H1 (cell line): Measurements from ENCODE around the gene UPF2. TPM values are rescaled to one million over a fixed set of nuclear protein-coding genes. Genes with fewer than 3 reads are reported as not detected.

Experiments
- CTCF ChIA-PET: fragments of 300-600 bp; sonication (Branson Sonifier 250); formaldehyde crosslinking; loops from one replicate; lab custom pipeline; 2021; ENCODE audit not compliant: partially characterized antibody; lab: Charles Lee
- POLR2A ChIA-PET: fragments of 300-600 bp; sonication (Branson Sonifier 250); formaldehyde crosslinking; loops from one replicate; lab custom pipeline; 2021; ENCODE audit warnings: inconsistent platforms; ENCODE audit not compliant: partially characterized antibody; lab: Charles Lee
- DNase-seq, 2 experiments: peaks; one replicate each; pipeline versions ENCODE4 v3.0.0 to v3.0.0-alpha.2; 2010 to 2022; ENCODE audit warnings: low spot score in 2 of 2, low read depth in 1 of 2, mixed read lengths in 1 of 2
- FAIRE-seq: peaks from 2 replicates; lab custom pipeline; 2011; peaks lifted over from hg19 to GRCh38; lab: Jason Lieb, UNC
- H2AFZ ChIP-seq: 2 replicates; pipeline ENCODE4 v1.8.1; 2012; ENCODE audit warnings: low read length, inconsistent platforms
- H2AK5ac ChIP-seq: 2 replicates; pipeline ENCODE4 v1.6.1; 2013; ENCODE audit warnings: low read depth, low read length
- H2BK120ac ChIP-seq: replicated peaks from 2 replicates; pipeline ENCODE3; 2013; ENCODE audit warnings: low read depth, low read length, inconsistent platforms
- H2BK12ac ChIP-seq: 2 replicates; pipeline ENCODE4 v1.6.1; 2013; ENCODE audit warnings: low read depth, low read length
- H2BK15ac ChIP-seq: 2 replicates; pipeline ENCODE4 v1.6.1; 2013; ENCODE audit warnings: low read length
- H2BK20ac ChIP-seq: 2 replicates; pipeline ENCODE4 v1.6.1; 2013; ENCODE audit warnings: low read length
- H2BK5ac ChIP-seq: 2 replicates; pipeline ENCODE4 v1.6.1; 2013; ENCODE audit warnings: low read depth, low read length
- H3K14ac ChIP-seq: 2 replicates; pipeline ENCODE4 v1.6.1; 2013; ENCODE audit warnings: inconsistent platforms; ENCODE audit not compliant: insufficient read length
- H3K18ac ChIP-seq: 2 replicates; pipeline ENCODE4 v1.6.1; 2013; ENCODE audit warnings: low read length; ENCODE audit errors: extremely low read depth
- H3K23ac ChIP-seq: 2 replicates; pipeline ENCODE4 v1.6.1; 2013; ENCODE audit warnings: inconsistent platforms; ENCODE audit not compliant: insufficient read length
- H3K23me2 ChIP-seq: 2 replicates; pipeline ENCODE4 v1.6.1; 2013; ENCODE audit warnings: low read depth, low read length
- H3K27ac ChIP-seq: 2 replicates; pipeline ENCODE4 v1.6.1; 2011; ENCODE audit warnings: low read depth, low read length, inconsistent platforms
- H3K27me3 ChIP-seq, 4 experiments: replicated peaks in 1 of 4; 1 replicate in 1 of 4; 2 replicates in 3 of 4; pipeline versions ENCODE4 v1.6.1 to v1.8.1; 2011 to 2013; ENCODE audit warnings: low read length in 3 of 4, mild to moderate bottlenecking in 3 of 4, inconsistent platforms in 2 of 4, mixed read lengths in 2 of 4, moderate library complexity in 1 of 4; ENCODE audit not compliant: control insufficient read depth in 3 of 4, insufficient read depth in 3 of 4; ENCODE audit errors: extremely low read depth in 1 of 4
- H3K36me3 ChIP-seq, 4 experiments: 2 replicates each; pipeline versions ENCODE4 v1.6.1 to v1.8.1; 2011 to 2013; ENCODE audit warnings: mild to moderate bottlenecking in 4 of 4, low read length in 3 of 4, moderate library complexity in 2 of 4, control low read depth in 1 of 4, inconsistent platforms in 1 of 4; ENCODE audit not compliant: insufficient read depth in 4 of 4, control insufficient read depth in 2 of 4
- H3K4ac ChIP-seq: replicated peaks from 2 replicates; pipeline ENCODE3; 2013; ENCODE audit warnings: low read length, low read depth, mixed read lengths, inconsistent platforms; ENCODE audit not compliant: insufficient read length
- H3K4me1 ChIP-seq, 4 experiments: replicated peaks in 1 of 4; 1 replicate in 1 of 4; 2 replicates in 3 of 4; pipeline versions ENCODE4 v1.6.1 to v1.8.1; 2011 to 2013; ENCODE audit warnings: low read length in 3 of 4, inconsistent platforms in 2 of 4, mixed read lengths in 1 of 4; ENCODE audit not compliant: insufficient read depth in 4 of 4, control insufficient read depth in 3 of 4
- H3K4me2 ChIP-seq, 2 experiments: 2 replicates each; pipeline versions ENCODE4 v1.6.1 to v1.8.1; 2011 to 2013; ENCODE audit warnings: low read depth in 2 of 2, low read length in 2 of 2, control low read depth in 1 of 2, inconsistent platforms in 1 of 2, mild to moderate bottlenecking in 1 of 2; ENCODE audit not compliant: insufficient read depth in 1 of 2
- H3K4me3 ChIP-seq, 4 experiments: fragments of 200-600, 300-600 bp in 1 of 4; sonication (generic), shearing (Covaris generic), sonication (Bioruptor Twin) in 1 of 4; 2 replicates each; pipeline versions ENCODE4 v1.5.1 to v1.8.1; 2011 to 2016; ENCODE audit warnings: low read length in 4 of 4, low read depth in 3 of 4, control low read depth in 2 of 4, inconsistent platforms in 2 of 4, mild to moderate bottlenecking in 2 of 4, mixed read lengths in 1 of 4, moderate library complexity in 1 of 4; ENCODE audit not compliant: insufficient read depth in 2 of 4; ENCODE audit errors: extremely low read depth in 1 of 4
- H3K56ac ChIP-seq: replicated peaks from 2 replicates; pipeline ENCODE3; 2013; ENCODE audit warnings: low read depth, mild to moderate bottlenecking, mixed read lengths, low read length, inconsistent platforms; ENCODE audit not compliant: insufficient read length
- H3K79me1 ChIP-seq: 2 replicates; pipeline ENCODE4 v1.6.1; 2013; ENCODE audit warnings: low read depth, low read length, control low read depth
- H3K79me2 ChIP-seq, 2 experiments: 2 replicates each; pipeline versions ENCODE4 v1.6.1 to v1.8.1; 2012 to 2013; ENCODE audit warnings: low read length in 2 of 2, mild to moderate bottlenecking in 2 of 2, inconsistent platforms in 1 of 2; ENCODE audit not compliant: insufficient read depth in 2 of 2, control insufficient read depth in 1 of 2
- H3K9ac ChIP-seq, 4 experiments: replicated peaks in 1 of 4; 1 replicate in 1 of 4; 2 replicates in 3 of 4; pipeline versions ENCODE4 v1.6.1 to v1.8.1; 2011 to 2013; ENCODE audit warnings: low read depth in 3 of 4, low read length in 3 of 4, control low read depth in 2 of 4, mild to moderate bottlenecking in 2 of 4, moderate library complexity in 2 of 4, inconsistent platforms in 1 of 4; ENCODE audit errors: extremely low read depth in 1 of 4
- H3K9me3 ChIP-seq, 2 experiments: 2 replicates each; pipeline versions ENCODE4 v1.6.1 to v1.8.1; 2012 to 2013; ENCODE audit warnings: mild to moderate bottlenecking in 2 of 2, moderate library complexity in 2 of 2, control low read depth in 1 of 2, inconsistent platforms in 1 of 2, low read depth in 1 of 2, low read length in 1 of 2, mixed read lengths in 1 of 2; ENCODE audit not compliant: insufficient read depth in 2 of 2
- H4K20me1 ChIP-seq, 2 experiments: replicated peaks in 1 of 2; 2 replicates each; pipeline versions ENCODE3 to v1.8.1; 2011 to 2013; ENCODE audit warnings: inconsistent platforms in 2 of 2, low read length in 2 of 2, mild to moderate bottlenecking in 1 of 2; ENCODE audit not compliant: insufficient read depth in 2 of 2, control insufficient read depth in 1 of 2
- H4K5ac ChIP-seq: 2 replicates; pipeline ENCODE4 v1.6.1; 2013; ENCODE audit warnings: low read length, low read depth, mixed read lengths, inconsistent platforms; ENCODE audit not compliant: insufficient read length
- H4K8ac ChIP-seq: 2 replicates; pipeline ENCODE4 v1.8.0; 2013; ENCODE audit warnings: mild to moderate bottlenecking, moderate library complexity, low read length, inconsistent platforms; ENCODE audit not compliant: insufficient read depth; ENCODE audit errors: extremely low read depth
- H4K91ac ChIP-seq: replicated peaks from 2 replicates; pipeline ENCODE3; 2013; ENCODE audit warnings: low read length, mixed read lengths, inconsistent platforms; ENCODE audit not compliant: insufficient read length
- BCL11A ChIP-seq, 2 experiments: IDR thresholded peaks; one replicate each; pipeline ENCODE4 v1.6.1; 2011; ENCODE audit warnings: low read depth in 2 of 2, low read length in 2 of 2, mild to moderate bottlenecking in 2 of 2
- CBX8 ChIP-seq: fragments of 300-800, 300-1000 bp; sonication (generic); IDR thresholded peaks from 2 replicates; pipeline ENCODE4 v1.7.1; 2016; ENCODE audit warnings: low read depth, low read length, borderline replicate concordance
- CEBPB ChIP-seq: IDR thresholded peaks from 2 replicates; pipeline ENCODE4 v1.6.1; 2012; ENCODE audit warnings: low read depth, low read length
- EP300 ChIP-seq, 2 experiments: IDR thresholded peaks; 1 replicate in 1 of 2; 2 replicates in 1 of 2; pipeline ENCODE4 v1.6.1; 2011 to 2012; ENCODE audit warnings: low read depth in 2 of 2, low read length in 2 of 2, mild to moderate bottlenecking in 2 of 2, borderline replicate concordance in 1 of 2, inconsistent platforms in 1 of 2, moderate library complexity in 1 of 2
- HDAC6 ChIP-seq: IDR thresholded peaks from one replicate; pipeline ENCODE4 v1.7.1; 2012; ENCODE audit warnings: low read depth, mild to moderate bottlenecking, inconsistent platforms, low read length, moderate library complexity
- POLR2A ChIP-seq, 2 experiments: IDR thresholded peaks; 1 replicate in 1 of 2; 2 replicates in 1 of 2; pipeline ENCODE4 v1.6.1; 2011; ENCODE audit warnings: low read depth in 2 of 2, low read length in 2 of 2, mild to moderate bottlenecking in 2 of 2; ENCODE audit errors: control extremely low read depth in 1 of 2
- POLR2AphosphoS5 ChIP-seq: IDR thresholded peaks from 2 replicates; pipeline ENCODE4 v1.6.1; 2011; ENCODE audit warnings: low read depth, low read length
- SIN3A ChIP-seq, 2 experiments: IDR thresholded peaks in 1 of 2; conservative IDR thresholded peaks in 1 of 2; 2 replicates each; pipeline ENCODE4 v1.6.1; 2011 to 2012; ENCODE audit warnings: low read length in 2 of 2, improper control_type of control experiment in 1 of 2, low read depth in 1 of 2, mild to moderate bottlenecking in 1 of 2
- SIRT6 ChIP-seq: IDR thresholded peaks from one replicate; pipeline ENCODE4 v1.7.1; 2012; ENCODE audit warnings: low read length, inconsistent platforms
- SP1 ChIP-seq: IDR thresholded peaks from 2 replicates; pipeline ENCODE4 v1.6.1; 2011; ENCODE audit warnings: low read depth, low read length
- TCF12 ChIP-seq: IDR thresholded peaks from 2 replicates; pipeline ENCODE4 v1.6.1; 2011; ENCODE audit warnings: low read depth, mild to moderate bottlenecking, low read length
- YY1 ChIP-seq: IDR thresholded peaks from 2 replicates; pipeline ENCODE4 v1.6.1; 2011; ENCODE audit warnings: low read depth, mild to moderate bottlenecking, low read length
- WGBS, 2 experiments: shearing (Covaris generic) in 1 of 2; methylation state at CpG; one replicate each; pipeline versions ENCODE4 v1.1.6 to v1.1.7; 2013 to 2015; ENCODE audit warnings: low lambda C conversion rate in 2 of 2, mixed read lengths in 2 of 2, inconsistent platforms in 1 of 2, low coverage in 1 of 2, missing lambda C conversion rate in 1 of 2; ENCODE audit not compliant: insufficient replicate concordance in 2 of 2, insufficient coverage in 1 of 2, insufficient read length in 1 of 2; ENCODE audit errors: extremely low coverage in 1 of 2, missing lambda C conversion rate in 1 of 2; 5-methylcytosine and 5-hydroxymethylcytosine counted together
- polyA plus RNA-seq, 7 experiments: library from polyadenylated mRNA; depleted of rRNA in 3 of 7; stranded (reverse) in 5 of 7; unstranded in 2 of 7; fragments of >200 nt in 5 of 7; fragments of 200-250 nt in 2 of 7; gene quantifications; 1 replicate in 5 of 7; 2 replicates in 1 of 7; 4 replicates in 1 of 7; pipeline versions ENCODE4 v1.2.1 to v1.2.3, GENCODE V29; 2011 to 2013; ENCODE audit warnings: missing spikeins in 2 of 7, mixed read lengths in 2 of 7
- total RNA-seq: library from RNA; stranded (reverse); fragmentation: NEBNext Ultra II Directional; extraction: Animal tissue kit (Norgen Biotek cat#: 25700); gene quantifications from 2 replicates; pipeline ENCODE4 v1.2.1, GENCODE V29; 2021
- TF ChIP-seq, protein P1 (sequence below): IDR thresholded peaks from 2 replicates; pipeline ENCODE4 v1.6.1; 2011; ENCODE audit warnings: low read depth, mild to moderate bottlenecking, low read length; ENCODE audit not compliant: insufficient read depth

UPF2 gene
- total and polyA plus RNA-seq, 2 of the 8 experiments (the other 6 are each of a cell fraction or from before 2014, with no cell fraction given), result 6.2 to 32.8 TPM

- Histone ChIP-seq H3K18ac (no peak overlapping the region), H3K56ac (no peak overlapping the region), H3K9me3 (no peaks in the 10 kb centered on the region), H2BK12ac (no peak overlapping the region), H2BK120ac (no peak overlapping the region), H3K14ac (no peak overlapping the region), H2BK15ac (no peak overlapping the region), H3K9ac (no peak overlapping the region), H2AFZ (no peak overlapping the region), H3K36me3 (no peaks in the 10 kb centered on the region), H2BK20ac (no peak overlapping the region), H3K79me1 (no peaks in the 10 kb centered on the region), H4K91ac (no peak overlapping the region), H3K4me1 (peaks cover 0 to 5% (median 0%) of the 10 kb centered on the region in 4 experiments; a peak in 1 of 7 replicates), H3K27ac (no peak overlapping the region), H3K4ac (no peak overlapping the region), H3K23me2 (no peaks in the 10 kb centered on the region), H2AK5ac (no peak overlapping the region), H3K27me3 (no peaks in the 10 kb centered on the region), H4K5ac (no peak overlapping the region), H3K4me2 (no peak overlapping the region), H3K4me3 (no peak overlapping the region), H3K23ac (no peak overlapping the region), H4K20me1 (peaks cover 0 to 1% of the 10 kb centered on the region in 2 experiments), H2BK5ac (no peak overlapping the region), H3K79me2 (no peaks in the 10 kb centered on the region), H4K8ac (no peak overlapping the region; the same call in 1 of the 2 replicates)
- WGBS, 2 experiments, result 96% methylated on average over 7 of the region's 13 CpGs; no CpG with 5 or more reads in 1 of the 2 experiments
- POLR2A ChIA-PET, result interaction anchor here (1.3 kb wide), 1 partner anchor 9 kb away, joined by 6 read pairs; no protein-coding TSS in a partner anchor
- DNase-seq, result no peak
- FAIRE-seq, result no peak
- CTCF ChIA-PET, result interaction anchor here (0.6 to 2.7 kb wide), 8 partner anchors 9 to 155 kb away, joined by 3 to 10 read pairs (median 4); no protein-coding TSS in a partner anchor
- TF ChIP-seq TCF12 (no peak), HDAC6 (no peak), CBX8 (no peak), SIRT6 (no peak), SP1 (no peak), SIN3A (conservative IDR thresholded peaks at IDR 0.05 in 1 of 2, IDR thresholded peaks at IDR 0.05 in 1 of 2; ENCODE audit: low read depth in 1 of 2, low read length in 2 of 2) (no peak), EP300 (IDR thresholded peaks at IDR 0.05; ENCODE audit: borderline replicate concordance in 1 of 2, low read depth in 2 of 2, low read length in 2 of 2) (no peak), POLR2AphosphoS5 (no peak), YY1 (no peak), BCL11A (IDR thresholded peaks at IDR 0.05; ENCODE audit: low read depth in 2 of 2, low read length in 2 of 2) (no peak), CEBPB (no peak), POLR2A (IDR thresholded peaks at IDR 0.05; ENCODE audit: control extremely low read depth in 1 of 2, low read depth in 2 of 2, low read length in 2 of 2) (no peak)
- TF ChIP-seq, protein P1, sequence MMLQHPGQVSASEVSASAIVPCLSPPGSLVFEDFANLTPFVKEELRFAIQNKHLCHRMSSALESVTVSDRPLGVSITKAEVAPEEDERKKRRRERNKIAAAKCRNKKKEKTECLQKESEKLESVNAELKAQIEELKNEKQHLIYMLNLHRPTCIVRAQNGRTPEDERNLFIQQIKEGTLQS, result no peak
Observed at GRCh38 chr10:11885437-11886137, 157.0 kb downstream of the UPF2 start.
